Measurements from ENCODE around the gene ADD2.
A peak's percentile ranks its signal among the peaks of the same experiment; 100 is the strongest.

ADD2 gene

GRCh38 chr2:70719231-70719630 lies 48.8 kb downstream of the ADD2 start:
- DNase-seq = no peak

GRCh38 chr2:70718736-70719135 lies 49.3 kb downstream of the ADD2 start:
- DNase-seq = no peak

- DNase-seq = no peak
Measured at GRCh38 chr2:70718241-70718640, 49.8 kb downstream of the ADD2 start.

DNA sequence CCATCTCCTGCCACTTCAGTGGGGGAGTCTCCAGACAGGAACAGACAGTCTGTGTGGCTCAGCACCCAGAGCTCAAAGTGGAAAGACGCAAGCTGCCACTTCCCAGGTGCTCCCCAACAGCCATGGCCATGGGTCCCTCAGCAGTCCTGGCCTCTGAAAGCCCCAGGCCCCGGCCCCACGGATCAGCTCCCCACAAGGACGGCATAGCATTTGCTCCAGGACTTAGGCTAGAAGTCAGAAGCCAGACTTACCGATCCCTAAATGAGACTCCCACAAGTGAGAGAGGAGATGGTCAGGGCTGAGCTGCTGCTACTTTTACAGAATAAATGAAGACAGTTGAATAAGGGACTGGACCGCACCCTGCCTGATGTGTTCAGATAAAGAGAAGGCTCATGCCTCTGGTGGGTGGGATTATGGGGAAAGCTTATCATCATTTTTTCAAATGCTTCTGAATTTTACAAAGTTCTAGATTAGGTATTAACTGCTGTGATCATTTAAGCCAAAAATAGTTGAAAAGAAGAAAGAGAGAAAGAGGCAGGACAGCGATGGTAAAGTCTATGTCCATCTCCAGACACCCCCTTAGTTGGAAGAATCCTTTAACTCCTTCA lies 50.5 kb downstream of the ADD2 start:
- no peak for DNase-seq

DNA sequence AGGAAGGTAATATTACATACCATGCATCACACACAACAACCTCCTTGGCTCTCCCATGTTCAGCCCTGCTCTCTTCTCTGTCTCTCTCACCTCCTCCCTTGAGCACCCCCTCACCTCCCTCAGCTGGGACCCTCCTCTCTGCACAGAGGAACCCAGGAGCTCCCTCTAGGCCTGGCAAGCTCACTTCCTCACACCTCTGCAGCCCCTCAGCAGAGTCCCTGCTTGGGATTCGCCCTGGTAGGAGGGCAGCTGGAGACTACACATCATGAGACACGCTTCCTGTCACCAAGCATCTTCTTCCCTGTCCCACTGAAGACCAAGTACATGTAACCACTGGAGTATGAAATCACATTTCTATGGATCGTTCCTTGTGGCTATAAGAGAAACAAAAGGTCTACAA lies 51.0 kb downstream of the ADD2 start:
- no peak for DNase-seq

DNA sequence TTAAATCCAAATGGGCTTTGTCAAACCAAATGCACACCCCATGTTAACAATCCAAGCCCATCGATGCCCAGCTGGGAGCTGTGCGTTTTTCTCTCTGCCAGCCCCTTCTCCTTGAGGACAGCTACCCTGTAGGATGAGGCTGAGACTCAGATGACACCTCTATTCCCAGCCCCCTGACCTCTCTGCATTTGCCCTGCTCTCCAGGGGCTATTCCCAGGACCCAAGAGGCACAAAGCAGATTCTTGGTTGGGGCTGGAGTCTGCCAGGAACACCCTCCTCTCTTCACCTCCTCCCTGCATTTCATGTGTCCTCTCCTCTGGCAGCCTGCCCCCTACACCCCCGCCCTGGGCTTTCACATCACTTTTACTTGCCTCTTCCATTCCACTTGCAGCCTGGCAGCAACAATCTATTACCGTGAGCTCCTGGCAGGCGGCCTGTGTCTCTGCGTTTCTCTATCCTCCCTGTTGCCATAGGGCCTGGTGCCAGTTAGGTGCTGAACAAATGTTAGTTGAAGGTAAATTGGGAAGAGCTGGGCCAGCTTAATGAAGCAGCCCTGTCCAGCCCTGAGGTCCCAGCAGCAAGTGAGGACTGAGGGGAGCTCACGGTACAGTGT lies 51.8 kb downstream of the ADD2 start:
- no peak for DNase-seq

GRCh38 chr2:70715071-70715985 lies 52.7 kb downstream of the ADD2 start:
- DNase-seq = no peak

DNA sequence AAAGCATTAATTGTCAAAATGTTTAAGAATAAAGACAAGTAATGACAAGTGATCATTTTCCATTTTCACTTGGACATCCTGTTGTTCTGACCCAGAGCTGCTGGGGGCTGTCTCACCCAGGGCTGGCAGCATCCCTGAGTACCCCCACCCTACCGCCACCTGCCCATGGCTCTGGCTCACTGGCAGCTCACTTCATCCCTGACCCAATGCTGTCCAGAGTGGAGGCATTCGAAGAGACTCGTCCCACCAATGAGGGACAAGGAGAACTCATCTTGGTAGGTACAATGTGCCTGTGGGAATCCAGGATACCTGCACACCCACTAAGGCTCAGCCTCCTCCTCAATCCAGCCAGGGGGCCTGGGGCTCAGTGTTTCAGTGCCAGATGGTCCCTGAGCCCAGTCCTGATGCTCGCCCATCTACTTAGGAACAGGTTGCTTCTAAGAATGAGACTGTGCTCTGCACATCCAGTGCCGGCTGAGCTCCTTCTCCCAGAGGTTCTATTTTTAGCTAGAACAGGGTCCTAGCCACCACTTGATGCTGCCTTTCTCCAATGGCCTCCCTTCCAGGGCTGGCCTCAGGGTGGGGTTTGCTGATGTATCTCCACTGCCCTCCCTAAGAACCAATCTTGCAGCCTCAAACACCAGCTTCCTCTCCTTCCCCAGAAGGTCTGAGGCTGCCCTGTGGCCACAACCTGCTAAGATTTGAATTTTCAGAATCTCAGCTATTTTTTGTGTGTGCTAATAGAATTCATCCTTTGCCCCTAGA lies 53.7 kb downstream of the ADD2 start:
- no peak for DNase-seq

DNA sequence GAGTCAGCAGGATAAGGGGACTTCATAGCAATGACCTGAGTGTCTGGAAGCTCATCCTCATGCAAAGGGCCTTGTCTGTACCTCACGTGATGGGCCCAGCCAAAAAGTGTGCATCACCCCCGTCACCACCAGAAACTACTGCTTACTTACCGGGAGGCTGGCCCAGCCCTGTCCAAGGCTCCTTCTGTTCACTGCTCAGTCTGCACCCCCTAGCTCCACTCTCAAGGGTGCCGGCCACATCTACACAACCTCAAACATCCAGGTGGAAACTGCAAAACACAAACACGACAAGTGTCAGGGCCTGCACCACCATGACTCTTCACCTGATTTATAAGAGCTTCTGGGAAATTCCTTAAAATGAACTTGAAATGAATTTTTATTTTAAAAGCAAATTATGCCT lies 55.1 kb downstream of the ADD2 start:
- DNase-seq = no peak

GRCh38 chr2:70711191-70711590 lies 56.8 kb downstream of the ADD2 start:
- DNase-seq = no peak

GRCh38 chr2:70710038-70710690 lies 57.8 kb downstream of the ADD2 start:
- DNase-seq = no peak

GRCh38 chr2:70709275-70710037 lies 58.5 kb downstream of the ADD2 start:
- no peak for DNase-seq

DNA sequence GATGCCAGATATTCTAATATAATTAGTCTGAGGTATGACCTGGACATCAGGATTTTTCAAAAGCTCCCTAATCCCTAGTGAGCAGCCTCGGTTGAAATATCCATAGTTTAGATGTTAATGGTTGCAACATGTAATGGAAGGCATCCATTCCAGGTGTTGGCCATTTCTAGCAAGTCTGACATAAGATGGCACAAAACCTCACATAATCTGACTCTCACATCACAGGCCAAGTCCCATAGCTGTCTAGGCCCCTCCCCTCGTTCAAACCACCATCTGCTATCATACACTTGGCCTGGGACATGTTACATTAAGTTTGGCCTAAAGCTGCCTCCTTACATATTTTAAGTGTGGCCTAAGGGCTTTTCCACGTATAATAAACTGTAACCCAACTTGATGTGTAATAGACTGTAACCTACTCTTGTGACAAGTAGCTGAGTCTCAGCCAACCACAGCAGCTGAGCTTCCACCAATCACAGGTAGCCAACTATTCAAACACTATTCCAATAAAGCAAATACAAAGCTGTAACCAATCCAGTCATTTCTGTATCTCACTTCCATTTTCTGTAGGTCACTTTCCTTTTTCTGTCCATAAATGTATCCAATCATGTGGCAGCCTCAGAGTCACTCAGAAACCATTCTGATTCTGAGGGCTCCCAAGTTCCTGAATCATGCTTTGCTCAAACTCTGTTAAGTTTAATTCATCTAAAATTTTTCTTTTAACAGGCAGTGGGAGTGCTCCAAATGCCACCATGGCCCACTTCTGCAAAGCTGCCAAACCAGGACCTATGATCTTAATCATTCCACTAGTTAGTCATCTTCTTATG lies 59.4 kb downstream of the ADD2 start:
- DNase-seq = peak; percentile 53

DNA sequence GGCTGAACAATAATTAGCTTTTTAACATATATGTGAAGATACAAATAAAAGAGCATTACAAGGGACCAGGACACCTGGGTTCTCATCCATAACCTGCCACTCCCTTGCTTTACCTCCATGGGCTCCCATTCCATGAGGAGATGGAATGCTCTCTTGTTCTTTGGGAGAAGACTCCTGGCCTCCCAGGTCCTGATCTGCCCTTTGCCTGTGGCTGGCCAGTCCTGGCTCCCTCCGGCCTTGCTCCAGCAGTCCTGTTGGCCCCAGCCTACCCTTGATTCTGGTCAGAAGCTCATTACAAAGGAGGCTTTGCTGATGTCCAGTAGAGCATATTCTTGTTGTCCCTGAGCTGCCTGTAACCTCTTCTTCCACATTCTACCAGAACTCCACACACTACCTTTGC lies 60.3 kb downstream of the ADD2 start:
- DNase-seq = no peak

GRCh38 chr2:70706026-70706795 lies 61.8 kb downstream of the ADD2 start:
- DNase-seq = no peak

- no peak for DNase-seq
Measured at GRCh38 chr2:70705160-70705850, 62.7 kb downstream of the ADD2 start.

GRCh38 chr2:70703900-70704549 lies 64.0 kb downstream of the ADD2 start:
- no peak for DNase-seq

GRCh38 chr2:70702711-70703395 lies 65.1 kb downstream of the ADD2 start:
- no peak for DNase-seq

All from stimulated activated CD4-positive, alpha-beta T cell treated with anti-CD3 and anti-CD28 coated beads, Interleukin-1b, Interleukin-23, amount 100 ng/mL, for 48 hours (primary cell).